H1 (cell line): Measurements from ENCODE around the gene MACIR. TPM values are rescaled to one million over a fixed set of nuclear protein-coding genes. Genes with fewer than 3 reads are reported as not detected.

ENCODE experiments used
- CTCF ChIA-PET: fragments of 300-600 bp; sonication (Branson Sonifier 250); formaldehyde crosslinking; loops from one replicate; lab custom pipeline; 2021; ENCODE audit not compliant: partially characterized antibody; lab: Charles Lee
- POLR2A ChIA-PET: fragments of 300-600 bp; sonication (Branson Sonifier 250); formaldehyde crosslinking; loops from one replicate; lab custom pipeline; 2021; ENCODE audit warnings: inconsistent platforms; ENCODE audit not compliant: partially characterized antibody; lab: Charles Lee
- DNase-seq, 2 experiments: peaks; one replicate each; pipeline versions ENCODE4 v3.0.0 to v3.0.0-alpha.2; 2010 to 2022; ENCODE audit warnings: low spot score in 2 of 2, low read depth in 1 of 2, mixed read lengths in 1 of 2
- FAIRE-seq: peaks from 2 replicates; lab custom pipeline; 2011; peaks lifted over from hg19 to GRCh38; lab: Jason Lieb, UNC
- H2AFZ ChIP-seq: 2 replicates; pipeline ENCODE4 v1.8.1; 2012; ENCODE audit warnings: low read length, inconsistent platforms
- H2AK5ac ChIP-seq: 2 replicates; pipeline ENCODE4 v1.6.1; 2013; ENCODE audit warnings: low read depth, low read length
- H2BK120ac ChIP-seq: replicated peaks from 2 replicates; pipeline ENCODE3; 2013; ENCODE audit warnings: low read depth, low read length, inconsistent platforms
- H2BK12ac ChIP-seq: 2 replicates; pipeline ENCODE4 v1.6.1; 2013; ENCODE audit warnings: low read depth, low read length
- H2BK15ac ChIP-seq: 2 replicates; pipeline ENCODE4 v1.6.1; 2013; ENCODE audit warnings: low read length
- H2BK20ac ChIP-seq: 2 replicates; pipeline ENCODE4 v1.6.1; 2013; ENCODE audit warnings: low read length
- H2BK5ac ChIP-seq: 2 replicates; pipeline ENCODE4 v1.6.1; 2013; ENCODE audit warnings: low read depth, low read length
- H3K14ac ChIP-seq: 2 replicates; pipeline ENCODE4 v1.6.1; 2013; ENCODE audit warnings: inconsistent platforms; ENCODE audit not compliant: insufficient read length
- H3K18ac ChIP-seq: 2 replicates; pipeline ENCODE4 v1.6.1; 2013; ENCODE audit warnings: low read length; ENCODE audit errors: extremely low read depth
- H3K23ac ChIP-seq: 2 replicates; pipeline ENCODE4 v1.6.1; 2013; ENCODE audit warnings: inconsistent platforms; ENCODE audit not compliant: insufficient read length
- H3K23me2 ChIP-seq: 2 replicates; pipeline ENCODE4 v1.6.1; 2013; ENCODE audit warnings: low read depth, low read length
- H3K27ac ChIP-seq: 2 replicates; pipeline ENCODE4 v1.6.1; 2011; ENCODE audit warnings: low read depth, low read length, inconsistent platforms
- H3K27me3 ChIP-seq, 4 experiments: replicated peaks in 1 of 4; 1 replicate in 1 of 4; 2 replicates in 3 of 4; pipeline versions ENCODE4 v1.6.1 to v1.8.1; 2011 to 2013; ENCODE audit warnings: low read length in 3 of 4, mild to moderate bottlenecking in 3 of 4, inconsistent platforms in 2 of 4, mixed read lengths in 2 of 4, moderate library complexity in 1 of 4; ENCODE audit not compliant: control insufficient read depth in 3 of 4, insufficient read depth in 3 of 4; ENCODE audit errors: extremely low read depth in 1 of 4
- H3K36me3 ChIP-seq, 4 experiments: 2 replicates each; pipeline versions ENCODE4 v1.6.1 to v1.8.1; 2011 to 2013; ENCODE audit warnings: mild to moderate bottlenecking in 4 of 4, low read length in 3 of 4, moderate library complexity in 2 of 4, control low read depth in 1 of 4, inconsistent platforms in 1 of 4; ENCODE audit not compliant: insufficient read depth in 4 of 4, control insufficient read depth in 2 of 4
- H3K4ac ChIP-seq: replicated peaks from 2 replicates; pipeline ENCODE3; 2013; ENCODE audit warnings: low read length, low read depth, mixed read lengths, inconsistent platforms; ENCODE audit not compliant: insufficient read length
- H3K4me1 ChIP-seq, 4 experiments: replicated peaks in 1 of 4; 1 replicate in 1 of 4; 2 replicates in 3 of 4; pipeline versions ENCODE4 v1.6.1 to v1.8.1; 2011 to 2013; ENCODE audit warnings: low read length in 3 of 4, inconsistent platforms in 2 of 4, mixed read lengths in 1 of 4; ENCODE audit not compliant: insufficient read depth in 4 of 4, control insufficient read depth in 3 of 4
- H3K4me2 ChIP-seq, 2 experiments: 2 replicates each; pipeline versions ENCODE4 v1.6.1 to v1.8.1; 2011 to 2013; ENCODE audit warnings: low read depth in 2 of 2, low read length in 2 of 2, control low read depth in 1 of 2, inconsistent platforms in 1 of 2, mild to moderate bottlenecking in 1 of 2; ENCODE audit not compliant: insufficient read depth in 1 of 2
- H3K4me3 ChIP-seq, 4 experiments: fragments of 200-600, 300-600 bp in 1 of 4; sonication (generic), shearing (Covaris generic), sonication (Bioruptor Twin) in 1 of 4; 2 replicates each; pipeline versions ENCODE4 v1.5.1 to v1.8.1; 2011 to 2016; ENCODE audit warnings: low read length in 4 of 4, low read depth in 3 of 4, control low read depth in 2 of 4, inconsistent platforms in 2 of 4, mild to moderate bottlenecking in 2 of 4, mixed read lengths in 1 of 4, moderate library complexity in 1 of 4; ENCODE audit not compliant: insufficient read depth in 2 of 4; ENCODE audit errors: extremely low read depth in 1 of 4
- H3K56ac ChIP-seq: replicated peaks from 2 replicates; pipeline ENCODE3; 2013; ENCODE audit warnings: low read depth, mild to moderate bottlenecking, mixed read lengths, low read length, inconsistent platforms; ENCODE audit not compliant: insufficient read length
- H3K79me1 ChIP-seq: 2 replicates; pipeline ENCODE4 v1.6.1; 2013; ENCODE audit warnings: low read depth, low read length, control low read depth
- H3K79me2 ChIP-seq, 2 experiments: 2 replicates each; pipeline versions ENCODE4 v1.6.1 to v1.8.1; 2012 to 2013; ENCODE audit warnings: low read length in 2 of 2, mild to moderate bottlenecking in 2 of 2, inconsistent platforms in 1 of 2; ENCODE audit not compliant: insufficient read depth in 2 of 2, control insufficient read depth in 1 of 2
- H3K9ac ChIP-seq, 4 experiments: replicated peaks in 1 of 4; 1 replicate in 1 of 4; 2 replicates in 3 of 4; pipeline versions ENCODE4 v1.6.1 to v1.8.1; 2011 to 2013; ENCODE audit warnings: low read depth in 3 of 4, low read length in 3 of 4, control low read depth in 2 of 4, mild to moderate bottlenecking in 2 of 4, moderate library complexity in 2 of 4, inconsistent platforms in 1 of 4; ENCODE audit errors: extremely low read depth in 1 of 4
- H3K9me3 ChIP-seq, 2 experiments: 2 replicates each; pipeline versions ENCODE4 v1.6.1 to v1.8.1; 2012 to 2013; ENCODE audit warnings: mild to moderate bottlenecking in 2 of 2, moderate library complexity in 2 of 2, control low read depth in 1 of 2, inconsistent platforms in 1 of 2, low read depth in 1 of 2, low read length in 1 of 2, mixed read lengths in 1 of 2; ENCODE audit not compliant: insufficient read depth in 2 of 2
- H4K20me1 ChIP-seq, 2 experiments: replicated peaks in 1 of 2; 2 replicates each; pipeline versions ENCODE3 to v1.8.1; 2011 to 2013; ENCODE audit warnings: inconsistent platforms in 2 of 2, low read length in 2 of 2, mild to moderate bottlenecking in 1 of 2; ENCODE audit not compliant: insufficient read depth in 2 of 2, control insufficient read depth in 1 of 2
- H4K5ac ChIP-seq: 2 replicates; pipeline ENCODE4 v1.6.1; 2013; ENCODE audit warnings: low read length, low read depth, mixed read lengths, inconsistent platforms; ENCODE audit not compliant: insufficient read length
- H4K8ac ChIP-seq: 2 replicates; pipeline ENCODE4 v1.8.0; 2013; ENCODE audit warnings: mild to moderate bottlenecking, moderate library complexity, low read length, inconsistent platforms; ENCODE audit not compliant: insufficient read depth; ENCODE audit errors: extremely low read depth
- H4K91ac ChIP-seq: replicated peaks from 2 replicates; pipeline ENCODE3; 2013; ENCODE audit warnings: low read length, mixed read lengths, inconsistent platforms; ENCODE audit not compliant: insufficient read length
- CBX8 ChIP-seq: fragments of 300-800, 300-1000 bp; sonication (generic); IDR thresholded peaks from 2 replicates; pipeline ENCODE4 v1.7.1; 2016; ENCODE audit warnings: low read depth, low read length, borderline replicate concordance
- CHD2 ChIP-seq: IDR thresholded peaks from 2 replicates; pipeline ENCODE4 v1.6.1; 2012; ENCODE audit warnings: low read length, improper control_type of control experiment
- CTBP2 ChIP-seq: IDR thresholded peaks from 2 replicates; pipeline ENCODE4 v1.7.0; 2011; ENCODE audit warnings: borderline replicate concordance, mild to moderate bottlenecking, moderate library complexity, mixed read lengths, low read length; ENCODE audit not compliant: insufficient read depth, insufficient read length
- EP300 ChIP-seq, 2 experiments: IDR thresholded peaks; 1 replicate in 1 of 2; 2 replicates in 1 of 2; pipeline ENCODE4 v1.6.1; 2011 to 2012; ENCODE audit warnings: low read depth in 2 of 2, low read length in 2 of 2, mild to moderate bottlenecking in 2 of 2, borderline replicate concordance in 1 of 2, inconsistent platforms in 1 of 2, moderate library complexity in 1 of 2
- GABPA ChIP-seq: IDR thresholded peaks from 2 replicates; pipeline ENCODE4 v1.6.1; 2011; ENCODE audit warnings: mild to moderate bottlenecking, low read length, moderate library complexity, borderline replicate concordance; ENCODE audit not compliant: insufficient read depth
- KDM1A ChIP-seq: fragments of 200-600, 300-600 bp; sonication (generic); IDR thresholded peaks from 2 replicates; pipeline ENCODE4 v1.7.1; 2016; ENCODE audit warnings: mild to moderate bottlenecking, low read length, borderline replicate concordance
- KDM4A ChIP-seq: IDR thresholded peaks from one replicate; pipeline ENCODE4 v1.7.1; 2012; ENCODE audit warnings: low read depth, mild to moderate bottlenecking, moderate library complexity, low read length, inconsistent platforms; ENCODE audit not compliant: severe bottlenecking
- POLR2A ChIP-seq, 2 experiments: IDR thresholded peaks; 1 replicate in 1 of 2; 2 replicates in 1 of 2; pipeline ENCODE4 v1.6.1; 2011; ENCODE audit warnings: low read depth in 2 of 2, low read length in 2 of 2, mild to moderate bottlenecking in 2 of 2; ENCODE audit errors: control extremely low read depth in 1 of 2
- RAD21 ChIP-seq, 2 experiments: IDR thresholded peaks in 1 of 2; conservative IDR thresholded peaks in 1 of 2; 2 replicates each; pipeline ENCODE4 v1.6.1; 2011; ENCODE audit warnings: low read depth in 2 of 2, low read length in 2 of 2, improper control_type of control experiment in 1 of 2, inconsistent platforms in 1 of 2, mild to moderate bottlenecking in 1 of 2, moderate library complexity in 1 of 2
- RXRA ChIP-seq: IDR thresholded peaks from 2 replicates; pipeline ENCODE4 v1.6.1; 2011; ENCODE audit warnings: low read depth, mild to moderate bottlenecking, low read length, moderate library complexity; ENCODE audit not compliant: insufficient read depth
- SIN3A ChIP-seq, 2 experiments: IDR thresholded peaks in 1 of 2; conservative IDR thresholded peaks in 1 of 2; 2 replicates each; pipeline ENCODE4 v1.6.1; 2011 to 2012; ENCODE audit warnings: low read length in 2 of 2, improper control_type of control experiment in 1 of 2, low read depth in 1 of 2, mild to moderate bottlenecking in 1 of 2
- YY1 ChIP-seq: IDR thresholded peaks from 2 replicates; pipeline ENCODE4 v1.6.1; 2011; ENCODE audit warnings: low read depth, mild to moderate bottlenecking, low read length
- ZNF274 ChIP-seq: IDR thresholded peaks from 2 replicates; pipeline ENCODE4 v1.7.0; 2012; ENCODE audit warnings: low read length, borderline replicate concordance; ENCODE audit errors: extremely low read depth
- WGBS, 2 experiments: shearing (Covaris generic) in 1 of 2; methylation state at CpG; one replicate each; pipeline versions ENCODE4 v1.1.6 to v1.1.7; 2013 to 2015; ENCODE audit warnings: low lambda C conversion rate in 2 of 2, mixed read lengths in 2 of 2, inconsistent platforms in 1 of 2, low coverage in 1 of 2, missing lambda C conversion rate in 1 of 2; ENCODE audit not compliant: insufficient replicate concordance in 2 of 2, insufficient coverage in 1 of 2, insufficient read length in 1 of 2; ENCODE audit errors: extremely low coverage in 1 of 2, missing lambda C conversion rate in 1 of 2; 5-methylcytosine and 5-hydroxymethylcytosine counted together
- polyA plus RNA-seq, 7 experiments: library from polyadenylated mRNA; depleted of rRNA in 3 of 7; stranded (reverse) in 5 of 7; unstranded in 2 of 7; fragments of >200 nt in 5 of 7; fragments of 200-250 nt in 2 of 7; gene quantifications; 1 replicate in 5 of 7; 2 replicates in 1 of 7; 4 replicates in 1 of 7; pipeline versions ENCODE4 v1.2.1 to v1.2.3, GENCODE V29; 2011 to 2013; ENCODE audit warnings: missing spikeins in 2 of 7, mixed read lengths in 2 of 7
- total RNA-seq: library from RNA; stranded (reverse); fragmentation: NEBNext Ultra II Directional; extraction: Animal tissue kit (Norgen Biotek cat#: 25700); gene quantifications from 2 replicates; pipeline ENCODE4 v1.2.1, GENCODE V29; 2021
- TF ChIP-seq, protein P1 (sequence below): IDR thresholded peaks from 2 replicates; pipeline ENCODE4 v1.6.1; 2012; ENCODE audit warnings: inconsistent platforms

Gene MACIR
- total and polyA plus RNA-seq, 2 of the 8 experiments (the other 6 are each of a cell fraction or from before 2014, with no cell fraction given) = 8.0 to 19.2 TPM

DNA sequence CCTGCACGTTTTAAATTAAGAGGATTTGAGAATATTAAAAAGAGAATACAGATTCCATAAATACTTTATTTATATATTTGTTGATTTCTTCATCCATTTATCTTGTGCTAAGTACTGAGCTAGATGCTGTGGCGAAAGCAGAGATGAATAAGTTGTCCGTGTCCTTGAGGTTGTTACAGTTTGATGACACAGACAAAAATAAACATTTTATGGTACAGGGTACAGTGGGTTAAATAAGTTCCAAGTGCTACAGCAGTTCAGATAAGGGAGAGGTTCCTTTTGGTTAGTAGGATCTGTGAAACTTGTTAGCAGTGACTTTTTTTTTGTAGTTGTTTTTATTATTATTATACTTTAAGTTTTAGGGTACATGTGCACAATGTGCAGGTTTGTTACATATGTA lies 50.2 kb downstream of the MACIR start:
- Histone ChIP-seq H2BK12ac (no peak overlapping the region), H3K56ac (no peak overlapping the region), H3K4me1 (no peaks in the 10 kb centered on the region), H2AK5ac (no peak overlapping the region), H4K5ac (no peak overlapping the region), H3K23me2 (no peaks in the 10 kb centered on the region), H2BK15ac (no peak overlapping the region), H3K4me2 (no peak overlapping the region), H3K23ac (no peak overlapping the region), H3K4ac (no peak overlapping the region), H2BK20ac (no peak overlapping the region), H3K9me3 (no peaks in the 10 kb centered on the region), H3K14ac (no peak overlapping the region), H3K27ac (no peak overlapping the region), H3K18ac (no peak overlapping the region), H3K36me3 (no peaks in the 10 kb centered on the region), H4K8ac (no peak overlapping the region), H2AFZ (no peak overlapping the region), H4K91ac (no peak overlapping the region), H3K27me3 (no peaks in the 10 kb centered on the region), H3K9ac (no peak overlapping the region), H2BK120ac (no peak overlapping the region), H4K20me1 (no peaks in the 10 kb centered on the region), H3K79me2 (no peaks in the 10 kb centered on the region), H3K4me3 (no peak overlapping the region), H3K79me1 (no peaks in the 10 kb centered on the region), H2BK5ac (no peak overlapping the region)
- POLR2A ChIA-PET = no interaction called here
- CTCF ChIA-PET = no interaction called here
- no peak for DNase-seq
- FAIRE-seq = no peak
- WGBS, 2 experiments = 94% methylated on average over 3 of the region's 3 CpGs; no CpG with 5 or more reads in 1 of the 2 experiments
- TF ChIP-seq EP300 (IDR thresholded peaks at IDR 0.05; ENCODE audit: borderline replicate concordance in 1 of 2, low read depth in 2 of 2, low read length in 2 of 2) (no peak), CTBP2 (no peak), SIN3A (conservative IDR thresholded peaks at IDR 0.05 in 1 of 2, IDR thresholded peaks at IDR 0.05 in 1 of 2; ENCODE audit: low read depth in 1 of 2, low read length in 2 of 2) (no peak), YY1 (no peak), KDM4A (no peak), GABPA (no peak), RAD21 (IDR thresholded peaks at IDR 0.05 in 1 of 2, conservative IDR thresholded peaks at IDR 0.05 in 1 of 2; ENCODE audit: low read depth in 2 of 2, low read length in 2 of 2) (no peak), RXRA (no peak), KDM1A (no peak), CBX8 (no peak), CHD2 (no peak), POLR2A (IDR thresholded peaks at IDR 0.05; ENCODE audit: control extremely low read depth in 1 of 2, low read depth in 2 of 2, low read length in 2 of 2) (no peak), ZNF274 (no peak)
- TF ChIP-seq, protein P1, sequence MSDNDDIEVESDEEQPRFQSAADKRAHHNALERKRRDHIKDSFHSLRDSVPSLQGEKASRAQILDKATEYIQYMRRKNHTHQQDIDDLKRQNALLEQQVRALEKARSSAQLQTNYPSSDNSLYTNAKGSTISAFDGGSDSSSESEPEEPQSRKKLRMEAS = no peak
